ENCODE results near the gene COPS7A.

- TF ChIP-seq YY1 (IDR thresholded peaks at IDR 0.05; ENCODE audit: extremely low read depth, insufficient replicate concordance, low read depth, low read length): no peak
- TF ChIP-seq RAD21 (IDR thresholded peaks at IDR 0.05; ENCODE audit: low read depth): no peak
- no peak for TF ChIP-seq POLR2A (IDR thresholded peaks at IDR 0.05; ENCODE audit: borderline replicate concordance, extremely low read depth, insufficient read depth, insufficient read length)
These were observed 28.4 kb upstream of the COPS7A start for GRCh38 chr12:6695313-6696045.

All from HCT116 (cell line).